Activated naive CD4-positive, alpha-beta T cell treated with anti-CD3 and anti-CD28 coated beads, Interleukin-2, amount 50 U/mL, for 16 hours (primary cell): ENCODE results near the gene SBF2.
A peak's percentile ranks its signal among the peaks of the same experiment; 100 is the strongest.

ENCODE experiments used
- DNase-seq: peaks from one replicate; pipeline ENCODE4 v3.0.0-alpha.2; 2020

SBF2 gene

GRCh38 chr11:9878936-9879335 is 415.1 kb downstream of the SBF2 start:
- DNase-seq = no peak

- DNase-seq = no peak
Measured at GRCh38 chr11:9876331-9876730, 417.7 kb downstream of the SBF2 start.

- DNase-seq = no peak
Measured at GRCh38 chr11:9875862-9876261, 418.2 kb downstream of the SBF2 start.

GRCh38 chr11:9875399-9875798 is 418.6 kb downstream of the SBF2 start:
- no peak for DNase-seq

GRCh38 chr11:9874466-9874865 is 419.6 kb downstream of the SBF2 start:
- no peak for DNase-seq

GRCh38 chr11:9868641-9869040 is 425.4 kb downstream of the SBF2 start:
- DNase-seq = no peak

GRCh38 chr11:9862981-9863380 is 431.0 kb downstream of the SBF2 start:
- no peak for DNase-seq

- DNase-seq = peak; percentile 22
Measured at GRCh38 chr11:9861860-9862725, 431.9 kb downstream of the SBF2 start.

GRCh38 chr11:9859554-9860305 is 434.3 kb downstream of the SBF2 start:
- no peak for DNase-seq

GRCh38 chr11:9858822-9859221 is 435.2 kb downstream of the SBF2 start:
- no peak for DNase-seq

GRCh38 chr11:9858218-9858617 is 435.8 kb downstream of the SBF2 start:
- DNase-seq = no peak

- DNase-seq = no peak
Measured at GRCh38 chr11:9855579-9856287, 438.3 kb downstream of the SBF2 start.

GRCh38 chr11:9853929-9854552 is 440.0 kb downstream of the SBF2 start:
- DNase-seq = no peak

- DNase-seq = no peak
Measured at GRCh38 chr11:9852465-9852864, 441.6 kb downstream of the SBF2 start.

- no peak for DNase-seq
Measured at GRCh38 chr11:9851366-9851765, 442.7 kb downstream of the SBF2 start.

- no peak for DNase-seq
Measured at GRCh38 chr11:9850224-9850895, 443.7 kb downstream of the SBF2 start.

- no peak for DNase-seq
Measured at GRCh38 chr11:9849389-9849788, 444.6 kb downstream of the SBF2 start.

- DNase-seq = no peak
Measured at GRCh38 chr11:9847636-9848035, 446.4 kb downstream of the SBF2 start.

- DNase-seq = no peak
Measured at GRCh38 chr11:9842923-9843322, 451.1 kb downstream of the SBF2 start.

- DNase-seq = no peak
Measured at GRCh38 chr11:9840460-9841004, 453.5 kb downstream of the SBF2 start.

- no peak for DNase-seq
Measured at GRCh38 chr11:9839550-9839949, 454.5 kb downstream of the SBF2 start.

GRCh38 chr11:9838961-9839360 is 455.1 kb downstream of the SBF2 start:
- DNase-seq = no peak
